Suprapubic skin (tissue), 4 donors: ENCODE data around the gene POU3F3. TPM values are rescaled to one million over a fixed set of nuclear protein-coding genes. Genes with fewer than 3 reads are reported as not detected.

Experiments
- DNase-seq, 2 donors: peaks; one replicate each; pipeline ENCODE4 v3.0.0-alpha.2; 2019; ENCODE audit warnings: low spot score in 2 of 2
- H3K27ac ChIP-seq: fragments of 200-600 bp; sonication (generic); one replicate; pipeline ENCODE4 v1.5.1; 2019
- H3K27me3 ChIP-seq: fragments of 200-600 bp; sonication (generic); one replicate; pipeline ENCODE4 v1.5.1; 2019
- H3K36me3 ChIP-seq: fragments of 200-600 bp; sonication (generic); one replicate; pipeline ENCODE4 v1.5.1; 2019
- H3K4me1 ChIP-seq: fragments of 200-600 bp; sonication (generic); one replicate; pipeline ENCODE4 v1.5.1; 2019
- H3K4me3 ChIP-seq: fragments of 200-600 bp; sonication (generic); one replicate; pipeline ENCODE4 v1.5.1; 2019; ENCODE audit warnings: mild to moderate bottlenecking
- H3K9me3 ChIP-seq: fragments of 200-600 bp; sonication (generic); one replicate; pipeline ENCODE4 v1.5.1; 2019
- EP300 ChIP-seq: sonication (generic); formaldehyde crosslinking; IDR thresholded peaks from one replicate; pipeline ENCODE4 v1.6.1; 2017; ENCODE audit warnings: antibody characterized with exemption
- POLR2A ChIP-seq, 2 donors: fragments of 450-650 bp; IDR thresholded peaks; one replicate each; pipeline ENCODE4 v1.6.1; 2017; ENCODE audit warnings: antibody characterized with exemption in 2 of 2, mild to moderate bottlenecking in 2 of 2, moderate library complexity in 2 of 2
- POLR2AphosphoS5 ChIP-seq, 3 donors: sonication (generic); formaldehyde crosslinking; IDR thresholded peaks; one replicate each; pipeline ENCODE4 v1.6.1; 2017; ENCODE audit warnings: antibody characterized with exemption in 3 of 3
- WGBS: methylation state at CpG from one replicate; pipeline ENCODE4 v1.1.5; 2018; 5-methylcytosine and 5-hydroxymethylcytosine counted together
- total RNA-seq, 4 donors: library from RNA; depleted of rRNA; stranded (reverse); fragments of >200 nt; gene quantifications; one replicate each; pipeline ENCODE4 v1.1.0, GENCODE V29; 2016
- TF ChIP-seq, protein P1 (sequence below), 2 donors: fragments of 200-600 bp in 1 of 2; fragments of 450-650 bp in 1 of 2; sonication (generic) in 1 of 2; IDR thresholded peaks; one replicate each; pipeline ENCODE4 v1.5.1; 2016 to 2019; ENCODE audit warnings: antibody characterized with exemption in 2 of 2, mild to moderate bottlenecking in 1 of 2, moderate library complexity in 1 of 2

POU3F3 gene
- total RNA-seq, 4 donors from 2014 or later, result 0.30 to 1.5 (median 0.84) TPM

DNA sequence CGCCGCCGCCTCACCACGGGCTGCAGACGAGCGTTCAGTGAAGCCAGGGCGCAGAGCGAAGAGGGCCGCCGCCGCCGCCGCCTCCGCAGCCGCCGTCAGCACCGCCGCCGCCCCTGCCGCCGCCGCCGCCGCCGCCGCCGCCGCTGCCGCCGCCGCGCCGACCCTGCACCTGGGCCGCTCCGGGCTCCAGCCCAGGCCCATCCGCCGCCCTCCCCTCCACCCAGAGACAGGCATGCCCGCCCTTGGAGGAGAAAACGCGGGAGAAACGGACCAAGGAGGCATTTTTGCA lies 3.0 kb downstream of the POU3F3 start:
- Histone ChIP-seq H3K27ac (no peak overlapping the region), H3K4me3 (peak overlapping the region; percentile 27), H3K9me3 (no peaks in the 10 kb centered on the region), H3K4me1 (peaks cover 52% of the 10 kb centered on the region), H3K36me3 (no peaks in the 10 kb centered on the region), H3K27me3 (peaks cover 97% of the 10 kb centered on the region)
- DNase-seq, result no peak
- TF ChIP-seq POLR2AphosphoS5 (IDR thresholded peaks at IDR 0.05) (no peak), POLR2A (IDR thresholded peaks at IDR 0.05) (no peak), EP300 (no peak)
- TF ChIP-seq, protein P1, sequence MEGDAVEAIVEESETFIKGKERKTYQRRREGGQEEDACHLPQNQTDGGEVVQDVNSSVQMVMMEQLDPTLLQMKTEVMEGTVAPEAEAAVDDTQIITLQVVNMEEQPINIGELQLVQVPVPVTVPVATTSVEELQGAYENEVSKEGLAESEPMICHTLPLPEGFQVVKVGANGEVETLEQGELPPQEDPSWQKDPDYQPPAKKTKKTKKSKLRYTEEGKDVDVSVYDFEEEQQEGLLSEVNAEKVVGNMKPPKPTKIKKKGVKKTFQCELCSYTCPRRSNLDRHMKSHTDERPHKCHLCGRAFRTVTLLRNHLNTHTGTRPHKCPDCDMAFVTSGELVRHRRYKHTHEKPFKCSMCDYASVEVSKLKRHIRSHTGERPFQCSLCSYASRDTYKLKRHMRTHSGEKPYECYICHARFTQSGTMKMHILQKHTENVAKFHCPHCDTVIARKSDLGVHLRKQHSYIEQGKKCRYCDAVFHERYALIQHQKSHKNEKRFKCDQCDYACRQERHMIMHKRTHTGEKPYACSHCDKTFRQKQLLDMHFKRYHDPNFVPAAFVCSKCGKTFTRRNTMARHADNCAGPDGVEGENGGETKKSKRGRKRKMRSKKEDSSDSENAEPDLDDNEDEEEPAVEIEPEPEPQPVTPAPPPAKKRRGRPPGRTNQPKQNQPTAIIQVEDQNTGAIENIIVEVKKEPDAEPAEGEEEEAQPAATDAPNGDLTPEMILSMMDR (IDR thresholded peaks at IDR 0.05), result no peak
- 7% methylated on average over 19 of the region's 41 CpGs for WGBS

DNA sequence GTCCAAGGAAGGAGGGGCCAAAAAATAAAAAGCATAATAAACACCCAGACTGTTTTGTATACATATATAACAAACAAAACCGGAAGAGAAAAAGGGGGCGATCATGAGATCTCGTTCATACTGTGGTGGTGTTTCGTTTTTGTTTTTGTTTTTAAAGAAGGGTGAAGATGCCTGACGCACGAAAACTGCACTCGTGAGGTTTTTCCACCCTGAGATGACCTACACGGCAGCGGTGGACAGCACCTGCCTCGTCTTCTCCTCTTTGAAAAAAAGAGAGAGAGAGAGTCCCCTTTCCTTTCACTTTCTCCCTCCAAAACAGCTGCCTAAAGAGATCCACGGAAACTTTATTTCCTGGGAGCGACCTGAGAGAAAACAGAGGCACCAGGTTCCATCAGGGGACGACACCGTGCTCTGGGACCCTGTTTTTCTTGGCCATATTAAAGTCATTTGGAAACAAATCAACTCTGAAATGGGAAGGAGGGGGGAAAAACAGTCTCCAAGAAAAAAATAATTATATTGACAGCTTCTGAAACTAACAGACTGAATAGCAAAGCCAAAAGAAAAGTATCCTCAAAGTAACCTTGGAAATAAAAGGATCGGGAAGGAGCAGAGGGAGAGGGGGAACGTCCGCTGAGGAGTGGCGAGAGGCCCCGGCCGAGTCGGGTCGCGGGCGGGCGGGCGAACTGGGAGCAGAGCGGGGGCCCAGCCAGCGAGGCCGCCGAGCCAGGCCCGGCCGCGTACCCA lies 3.5 kb downstream of the POU3F3 start:
- H3K9me3 ChIP-seq, result no peaks in the 10 kb centered on the region
- DNase-seq, result no peak
- H3K4me1 ChIP-seq, result peaks cover 52% of the 10 kb centered on the region
- H3K27ac ChIP-seq, result no peak overlapping the region
- peaks cover 97% of the 10 kb centered on the region for H3K27me3 ChIP-seq
- TF ChIP-seq POLR2A (IDR thresholded peaks at IDR 0.05) (no peak), EP300 (no peak), POLR2AphosphoS5 (IDR thresholded peaks at IDR 0.05) (no peak)
- TF ChIP-seq, protein P1 (IDR thresholded peaks at IDR 0.05), result no peak
- 15% methylated on average over 33 of the region's 33 CpGs for WGBS
- H3K4me3 ChIP-seq, result peak overlapping the region; percentile 27
- H3K36me3 ChIP-seq, result no peaks in the 10 kb centered on the region

DNA sequence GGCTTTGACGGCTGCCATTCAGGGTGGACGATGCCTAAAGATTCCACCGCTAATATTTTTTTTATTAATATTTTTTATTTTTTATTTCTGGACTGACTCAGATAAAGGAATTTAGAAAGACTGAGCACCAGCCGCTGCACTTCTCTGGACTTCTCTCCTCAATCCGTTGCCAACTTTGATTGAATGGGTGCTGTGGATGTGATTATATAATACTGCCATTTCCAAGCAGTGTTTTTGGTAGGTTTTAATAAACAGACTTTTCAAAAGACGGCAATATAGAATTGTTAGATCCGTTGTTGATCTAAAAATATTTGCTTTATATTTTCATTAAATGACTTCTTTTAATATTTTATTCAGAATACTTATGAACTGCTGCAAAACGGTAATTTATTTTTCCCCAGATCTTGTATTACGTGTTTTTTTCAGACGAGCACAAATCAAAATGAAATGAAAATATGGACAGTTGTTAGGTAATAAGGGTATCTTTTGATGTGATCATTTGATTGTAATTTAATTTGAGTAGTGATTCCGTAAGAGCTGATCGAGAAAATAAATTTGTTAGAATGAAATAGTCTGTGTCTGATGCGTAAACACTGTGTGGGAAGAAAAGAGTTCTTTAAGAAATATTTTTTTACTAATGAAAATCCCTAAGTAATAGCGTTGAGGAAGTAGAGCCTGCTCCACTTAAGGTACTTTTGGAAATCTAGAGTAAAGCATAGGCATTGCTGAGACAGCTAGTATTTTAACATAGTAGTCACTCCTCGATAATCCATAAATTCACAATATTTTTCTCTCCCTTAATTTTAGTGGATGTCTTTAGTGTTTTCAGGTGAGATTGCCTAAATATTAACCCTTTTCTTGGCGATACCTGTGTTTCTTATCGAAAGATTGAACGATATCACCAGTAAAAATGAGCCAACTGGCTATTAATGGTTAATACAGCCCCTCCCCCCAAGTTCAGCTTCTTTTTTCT lies 4.4 kb downstream of the POU3F3 start:
- DNase-seq, result no peak
- no peaks in the 10 kb centered on the region for H3K9me3 ChIP-seq
- peaks cover 45% of the 10 kb centered on the region for H3K4me1 ChIP-seq
- peaks cover 97% of the 10 kb centered on the region for H3K27me3 ChIP-seq
- TF ChIP-seq, protein P1 (IDR thresholded peaks at IDR 0.05), result no peak
- TF ChIP-seq POLR2A (IDR thresholded peaks at IDR 0.05) (no peak), POLR2AphosphoS5 (IDR thresholded peaks at IDR 0.05) (no peak), EP300 (no peak)
- H3K4me3 ChIP-seq, result no peak overlapping the region
- no peaks in the 10 kb centered on the region for H3K36me3 ChIP-seq
- no peak overlapping the region for H3K27ac ChIP-seq
- WGBS, result 24% methylated on average over 18 of the region's 18 CpGs

DNA sequence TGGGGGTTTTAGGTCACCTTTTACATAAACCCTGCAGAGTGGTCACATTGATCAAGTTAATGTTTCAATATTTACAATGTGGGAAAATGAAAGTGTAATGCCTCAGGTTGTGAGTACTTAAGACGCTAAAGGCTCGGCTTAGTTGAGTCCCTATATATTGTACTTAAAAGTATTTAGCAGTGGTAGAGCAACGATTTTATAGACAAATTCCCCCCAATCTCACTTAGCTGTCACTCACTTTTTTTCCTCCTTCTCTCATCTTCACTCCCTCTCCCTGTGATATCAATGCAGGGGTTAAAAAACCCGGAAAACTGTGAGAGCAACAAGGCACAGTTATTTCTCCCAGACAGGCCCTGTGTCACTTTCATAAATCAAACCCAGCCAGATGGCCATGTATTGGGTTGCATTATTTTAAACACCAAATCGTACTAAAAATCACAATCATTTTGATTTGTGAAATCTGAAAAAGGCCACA lies 5.4 kb downstream of the POU3F3 start:
- Histone ChIP-seq H3K27ac (no peak overlapping the region), H3K4me3 (no peak overlapping the region), H3K9me3 (no peaks in the 10 kb centered on the region), H3K36me3 (no peaks in the 10 kb centered on the region), H3K4me1 (peaks cover 43% of the 10 kb centered on the region), H3K27me3 (peaks cover 97% of the 10 kb centered on the region)
- TF ChIP-seq POLR2A (IDR thresholded peaks at IDR 0.05), result no peak
- TF ChIP-seq, protein P1 (IDR thresholded peaks at IDR 0.05), result no peak
- TF ChIP-seq EP300, result no peak
- no peak for TF ChIP-seq POLR2AphosphoS5 (IDR thresholded peaks at IDR 0.05)
- no peak for DNase-seq
- WGBS, result 19% methylated on average over 5 of the region's 5 CpGs
